Right lobe of liver (tissue), 6 donors: ENCODE data around the gene C11orf65. TPM values are rescaled to one million over a fixed set of nuclear protein-coding genes. Genes with fewer than 3 reads are reported as not detected.
"Not testable (repeated sequence)": the region's sequence is repeated elsewhere in the genome, so short reads cannot be mapped to it uniquely, and the experiment has no call there.

Experiments
- ATAC-seq, 4 donors: fragments of 200-7000 bp; cut with Tn5 transposase; one replicate each; pipeline ENCODE4 v1.9.1; 2020; ENCODE audit warnings: mild to moderate bottlenecking in 4 of 4, moderate library complexity in 4 of 4
- DNase-seq, 3 donors: peaks; one replicate each; pipeline ENCODE4 v3.0.0-alpha.2; 2020
- H3K27ac ChIP-seq, 3 donors: fragments of 200-600 bp; one replicate each; pipeline ENCODE4 v1.8.0; 2022
- H3K27me3 ChIP-seq, 2 donors: fragments of 200-600 bp; one replicate each; pipeline ENCODE4 v1.8.0; 2022
- H3K36me3 ChIP-seq, 4 donors: fragments of 200-600 bp; sonication (generic) in 1 of 4; one replicate each; pipeline versions ENCODE4 v1.5.1 to v1.8.0; 2017 to 2022; ENCODE audit warnings: control low read depth in 1 of 4
- H3K4me1 ChIP-seq, 4 donors: fragments of 200-600 bp; sonication (generic) in 1 of 4; one replicate each; pipeline versions ENCODE4 v1.5.1 to v1.8.0; 2017 to 2022; ENCODE audit warnings: control low read depth in 1 of 4
- H3K4me3 ChIP-seq, 3 donors: fragments of 200-600 bp; one replicate each; pipeline ENCODE4 v1.8.0; 2022
- H3K9me3 ChIP-seq, 4 donors: fragments of 200-600 bp; sonication (generic) in 1 of 4; one replicate each; pipeline versions ENCODE4 v1.5.1 to v1.8.0; 2017 to 2022; ENCODE audit warnings: control low read depth in 1 of 4
- CTCF ChIP-seq, 4 donors: fragments of 200-600 bp in 3 of 4; fragments of 450-650 bp in 1 of 4; IDR thresholded peaks; one replicate each; pipeline versions ENCODE4 v1.5.1 to v1.8.0; 2016 to 2022; ENCODE audit warnings: antibody characterized with exemption in 4 of 4, mild to moderate bottlenecking in 2 of 4
- POLR2A ChIP-seq: fragments of 450-650 bp; IDR thresholded peaks from one replicate; pipeline ENCODE4 v1.6.1; 2017; ENCODE audit warnings: antibody characterized with exemption, mild to moderate bottlenecking
- WGBS: methylation state at CpG from one replicate; pipeline ENCODE4 v1.1.6; 2018; ENCODE audit warnings: low coverage, low lambda C conversion rate; ENCODE audit not compliant: insufficient coverage; ENCODE audit errors: missing lambda C conversion rate; 5-methylcytosine and 5-hydroxymethylcytosine counted together
- intact Hi-C, 2 donors: fragments of 100-400 bp; cut with DNase I; formaldehyde crosslinking; loops; one replicate each; pipeline versions ENCODE4 v1.11.2 to v1.14.1; 2022
- total RNA-seq, 6 experiments: library from RNA; depleted of rRNA in 2 of 6; stranded (reverse); fragments of >200 nt in 2 of 6; fragmentation: NEBNext Ultra II Directional in 3 of 6; extraction: Animal tissue kit (Norgen Biotek cat#: 25700) in 3 of 6; gene quantifications; one replicate each; pipeline versions ENCODE4 v1.1.0 to v1.2.4, GENCODE V29; 2016 to 2023
- donor health status: DM: no; HTN: yes; CAD: no.
- donor health status: DM: no; HTN: no; CAD: no.
- donor health status: DM: no; HTN: no; CAD: no.
- donor health status: DM: no; HTN: yes; CAD: no.
- donor health status: DM: no; HTN: yes; CAD: no.

C11orf65 gene
- total RNA-seq, 6 experiments from 2014 or later, result 0.18 to 0.88 (median 0.58) TPM

GRCh38 chr11:108431997-108432396, 35.3 kb downstream of the C11orf65 start:
- TF ChIP-seq CTCF (IDR thresholded peaks at IDR 0.05), result no peak
- TF ChIP-seq POLR2A, result no peak
- no peaks in the 10 kb centered on the region for H3K27me3 ChIP-seq
- H3K4me3 ChIP-seq, result no peak overlapping the region
- DNase-seq, result no peak
- no peaks in the 10 kb centered on the region for H3K36me3 ChIP-seq
- ATAC-seq, result no peak
- intact Hi-C loops, result no loop called here
- 93% methylated on average over 1 of the region's 1 CpG for WGBS
- H3K9me3 ChIP-seq, result no peaks in the 10 kb centered on the region
- H3K4me1 ChIP-seq, result no peaks in the 10 kb centered on the region
- H3K27ac ChIP-seq, result no peak overlapping the region

GRCh38 chr11:108431370-108431769, 36.0 kb downstream of the C11orf65 start:
- Histone ChIP-seq H3K27ac (no peak overlapping the region), H3K4me1 (no peaks in the 10 kb centered on the region), H3K27me3 (no peaks in the 10 kb centered on the region), H3K4me3 (no peak overlapping the region), H3K9me3 (no peaks in the 10 kb centered on the region), H3K36me3 (no peaks in the 10 kb centered on the region)
- 87% methylated on average over 1 of the region's 1 CpG for WGBS
- intact Hi-C loops, result no loop called here
- TF ChIP-seq POLR2A (no peak), CTCF (IDR thresholded peaks at IDR 0.05) (no peak)
- DNase-seq (no peak), ATAC-seq (no peak)

GRCh38 chr11:108417551-108417950, 49.8 kb downstream of the C11orf65 start:
- DNase-seq, result peak; percentile 57 to 64 (median 59)
- H3K27ac ChIP-seq, H3K9me3 ChIP-seq, H3K4me3 ChIP-seq, intact Hi-C loops, H3K36me3 ChIP-seq, H3K27me3 ChIP-seq, H3K4me1 ChIP-seq: not testable (repeated sequence)
- WGBS, result 60% methylated on average over 2 of the region's 2 CpGs
- peak; percentile 41 to 61 (median 52) for TF ChIP-seq CTCF (IDR thresholded peaks at IDR 0.05)
- peak in 3 of 4 donors; percentile 53 to 60 (median 59) for ATAC-seq

- Histone ChIP-seq H3K4me1 (no peaks in the 10 kb centered on the region), H3K36me3 (no peaks in the 10 kb centered on the region), H3K4me3 (no peak overlapping the region), H3K9me3 (peaks cover 0 to 7% (median 0%) of the 10 kb centered on the region in 4 donors), H3K27me3 (no peaks in the 10 kb centered on the region), H3K27ac (no peak overlapping the region)
- DNase-seq (no peak), ATAC-seq (no peak)
- TF ChIP-seq POLR2A, result no peak
- no peak for TF ChIP-seq CTCF (IDR thresholded peaks at IDR 0.05)
- intact Hi-C loops, result no loop called here
Observed at GRCh38 chr11:108414958-108415357, 52.4 kb downstream of the C11orf65 start.

- 75% methylated on average over 1 of the region's 1 CpG for whole genome bisulfite sequencing
- no peaks in the 10 kb centered on the region for H3K36me3 ChIP-seq
- DNase-seq (no peak), ATAC-seq (no peak)
- no peak overlapping the region for H3K4me3 ChIP-seq
- TF ChIP-seq POLR2A, result no peak
- TF ChIP-seq CTCF (IDR thresholded peaks at IDR 0.05), result no peak
- H3K9me3 ChIP-seq, result no peaks in the 10 kb centered on the region
- no peaks in the 10 kb centered on the region for H3K4me1 ChIP-seq
- intact Hi-C loops, result no loop called here
- H3K27ac ChIP-seq, result no peak overlapping the region
- no peaks in the 10 kb centered on the region for H3K27me3 ChIP-seq
Observed at GRCh38 chr11:108405706-108406105, 61.6 kb downstream of the C11orf65 start.
